ENCODE measurements around the gene FAM210A.

The FAM210A gene

GRCh38 chr18:13730481-13730880 is 4.1 kb upstream of the FAM210A start:
- Histone ChIP-seq H3K9me3 (ENCODE audit: severe bottlenecking) (no peaks in the 10 kb centered on the region), H3K36me3 (peaks cover 28% of the 10 kb centered on the region), H3K27me3 (ENCODE audit: insufficient read depth, low read depth, severe bottlenecking) (no peaks in the 10 kb centered on the region)

GRCh38 chr18:13726972-13727331 is 594 bp upstream of the FAM210A start:
- peak overlapping the region; percentile 80 for H3K27ac ChIP-seq
- no peak for TF ChIP-seq CTCF (IDR thresholded peaks at IDR 0.05; ENCODE audit: low read depth, low read length)
- peak overlapping the region; percentile 95 for H3K4me3 ChIP-seq (ENCODE audit: low read depth, low read length)
- no peaks in the 10 kb centered on the region for H3K9me3 ChIP-seq (ENCODE audit: severe bottlenecking)
- H3K27me3 ChIP-seq (ENCODE audit: insufficient read depth, low read depth, severe bottlenecking): no peaks in the 10 kb centered on the region
- H3K36me3 ChIP-seq: peaks cover 6% of the 10 kb centered on the region; the same call in 1 of the 2 replicates
- DNase-seq: peak; percentile 70

More at GRCh38 chr18:13730481-13730880, 4.1 kb upstream of the FAM210A start:
- Histone ChIP-seq H3K27ac (no peak overlapping the region), H3K4me3 (ENCODE audit: low read depth, low read length) (no peak overlapping the region)
- TF ChIP-seq CTCF (IDR thresholded peaks at IDR 0.05; ENCODE audit: low read depth, low read length): no peak
- DNase-seq: no peak

GRCh38 chr18:13725566-13726231 is 659 bp downstream of the FAM210A start:
- H3K27ac ChIP-seq: peak overlapping the region; percentile 80
- no peaks in the 10 kb centered on the region for H3K27me3 ChIP-seq (ENCODE audit: insufficient read depth, low read depth, severe bottlenecking)
- DNase-seq: no peak
- H3K9me3 ChIP-seq (ENCODE audit: severe bottlenecking): no peaks in the 10 kb centered on the region
- H3K36me3 ChIP-seq: no peaks in the 10 kb centered on the region
- peak overlapping the region; percentile 95 for H3K4me3 ChIP-seq (ENCODE audit: low read depth, low read length)
- TF ChIP-seq CTCF (IDR thresholded peaks at IDR 0.05; ENCODE audit: low read depth, low read length): no peak

GRCh38 chr18:13720847-13721246 is 5.5 kb downstream of the FAM210A start:
- Histone ChIP-seq H3K27me3 (ENCODE audit: insufficient read depth, low read depth, severe bottlenecking) (no peaks in the 10 kb centered on the region), H3K4me3 (ENCODE audit: low read depth, low read length) (no peak overlapping the region), H3K27ac (no peak overlapping the region), H3K36me3 (no peaks in the 10 kb centered on the region; the same call in 1 of the 2 replicates), H3K9me3 (ENCODE audit: severe bottlenecking) (peaks cover 5% of the 10 kb centered on the region)
- DNase-seq: no peak
- TF ChIP-seq CTCF (IDR thresholded peaks at IDR 0.05; ENCODE audit: low read depth, low read length): no peak

- Histone ChIP-seq H3K9me3 (ENCODE audit: severe bottlenecking) (peaks cover 5% of the 10 kb centered on the region), H3K27ac (no peak overlapping the region), H3K4me3 (ENCODE audit: low read depth, low read length) (no peak overlapping the region), H3K27me3 (ENCODE audit: insufficient read depth, low read depth, severe bottlenecking) (no peaks in the 10 kb centered on the region), H3K36me3 (no peaks in the 10 kb centered on the region; the same call in 1 of the 2 replicates)
- no peak for DNase-seq
- TF ChIP-seq CTCF (IDR thresholded peaks at IDR 0.05; ENCODE audit: low read depth, low read length): no peak
Measured at GRCh38 chr18:13720123-13720522, 6.2 kb downstream of the FAM210A start.

- Histone ChIP-seq H3K4me3 (ENCODE audit: low read depth, low read length) (no peak overlapping the region), H3K27me3 (ENCODE audit: insufficient read depth, low read depth, severe bottlenecking) (no peaks in the 10 kb centered on the region), H3K36me3 (no peaks in the 10 kb centered on the region; the same call in 1 of the 2 replicates), H3K27ac (peak overlapping the region; percentile 76), H3K9me3 (ENCODE audit: severe bottlenecking) (peaks cover 5% of the 10 kb centered on the region)
- DNase-seq: peak; percentile 60
- no peak for TF ChIP-seq CTCF (IDR thresholded peaks at IDR 0.05; ENCODE audit: low read depth, low read length)
Measured at GRCh38 chr18:13716916-13717315, 9.4 kb downstream of the FAM210A start.

All from WERI-Rb-1 (cell line).